ENCODE data around the gene NME4. TPM values are rescaled to one million over a fixed set of nuclear protein-coding genes. Genes with fewer than 3 reads are reported as not detected.

Gene NME4
- total and polyA plus RNA-seq, 10 of the 15 experiments (the other 5 are each of a cell fraction or from before 2014, with no cell fraction given), result 11.0 to 235 (median 97.7) TPM

DNA sequence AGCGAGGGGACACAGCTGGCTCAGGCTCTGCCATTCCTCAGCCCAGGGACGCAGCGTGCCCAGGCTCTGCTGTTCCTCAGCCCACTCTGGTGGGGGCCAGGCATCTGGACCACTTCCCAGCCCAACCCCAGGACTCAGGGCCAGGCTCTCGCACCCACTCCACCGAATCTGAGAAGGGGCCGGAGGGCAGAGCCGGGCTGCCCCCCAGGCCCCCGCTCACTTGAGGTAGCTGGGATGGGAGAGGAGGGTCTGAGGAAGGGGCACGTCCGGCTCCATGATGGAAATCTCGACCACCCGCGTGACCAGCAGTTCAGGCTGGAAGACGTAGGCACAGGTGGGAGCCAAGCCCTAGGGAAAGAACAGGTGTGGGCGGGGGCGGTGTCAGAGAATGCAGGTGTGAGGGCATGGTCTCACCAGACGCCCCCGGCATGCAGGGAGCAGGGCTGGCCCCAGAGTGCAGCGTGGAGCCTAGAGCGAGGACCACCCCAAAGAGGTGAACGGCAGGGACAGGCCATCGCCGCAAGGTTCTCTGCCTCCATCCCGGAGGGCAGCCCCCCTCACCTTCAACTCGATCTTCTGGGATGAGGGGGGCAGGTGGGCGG lies 20.1 kb upstream of the NME4 start:
- no peak overlapping the region for H3K4me3 ChIP-seq
- no peaks in the 10 kb centered on the region for H4K20me1 ChIP-seq (ENCODE audit: control insufficient read depth, insufficient read depth)
- H3K9ac ChIP-seq (ENCODE audit: control insufficient read depth, insufficient read depth, low read length), result no peak overlapping the region
- H3K36me3 ChIP-seq (ENCODE audit: control insufficient read depth in 2 of 2, insufficient read depth in 2 of 2, low read length in 1 of 2), result peaks cover 0 to 7% of the 10 kb centered on the region in 2 experiments; a peak in 3 of 4 replicates
- no peak overlapping the region for H2AFZ ChIP-seq (ENCODE audit: control insufficient read depth, low read depth, low read length)
- ChIA-PET RAD21 (ENCODE audit: unreplicated experiment) (no interaction called here), POLR2A (no interaction called here), SMC1A (ENCODE audit: uncharacterized antibody, unreplicated experiment) (no interaction called here), CTCF (no interaction called here)
- TF ChIP-seq IRF4 (IDR thresholded peaks at IDR 0.05; ENCODE audit: low read depth, low read length) (no peak), FOS (IDR thresholded peaks at IDR 0.05; ENCODE audit: borderline replicate concordance, extremely low read depth, insufficient read length) (no peak), CEBPB (IDR thresholded peaks at IDR 0.05; ENCODE audit: borderline replicate concordance in 1 of 2, low read depth in 2 of 2, low read length in 2 of 2) (no peak), TCF3 (IDR thresholded peaks at IDR 0.05; ENCODE audit: borderline replicate concordance, insufficient read depth, low read depth, low read length) (no peak), EP300 (IDR thresholded peaks at IDR 0.05; ENCODE audit: borderline replicate concordance in 1 of 2, control insufficient read depth in 1 of 2, low read depth in 2 of 2, low read length in 2 of 2) (no peak), EED (IDR thresholded peaks at IDR 0.05; ENCODE audit: low read depth) (no peak), NFYB (IDR thresholded peaks at IDR 0.05; ENCODE audit: insufficient read depth, low read depth, low read length) (no peak), ETV6 (conservative IDR thresholded peaks at IDR 0.05 in 1 of 2, IDR thresholded peaks at IDR 0.05 in 1 of 2; ENCODE audit: borderline replicate concordance in 1 of 2, low read depth in 1 of 2) (no peak), RCOR1 (conservative IDR thresholded peaks at IDR 0.05; ENCODE audit: low read depth, low read length) (no peak), POLR2A (IDR thresholded peaks at IDR 0.05; ENCODE audit: low read depth, low read length) (no peak)
- TF ChIP-seq, protein P1, sequence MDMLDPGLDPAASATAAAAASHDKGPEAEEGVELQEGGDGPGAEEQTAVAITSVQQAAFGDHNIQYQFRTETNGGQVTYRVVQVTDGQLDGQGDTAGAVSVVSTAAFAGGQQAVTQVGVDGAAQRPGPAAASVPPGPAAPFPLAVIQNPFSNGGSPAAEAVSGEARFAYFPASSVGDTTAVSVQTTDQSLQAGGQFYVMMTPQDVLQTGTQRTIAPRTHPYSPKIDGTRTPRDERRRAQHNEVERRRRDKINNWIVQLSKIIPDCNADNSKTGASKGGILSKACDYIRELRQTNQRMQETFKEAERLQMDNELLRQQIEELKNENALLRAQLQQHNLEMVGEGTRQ (IDR thresholded peaks at IDR 0.05; ENCODE audit: borderline replicate concordance, low read depth, low read length), result no peak
- WGBS (ENCODE audit: insufficient coverage, insufficient replicate concordance, low lambda C conversion rate, missing lambda C conversion rate), result 85% methylated on average over 26 of the region's 26 CpGs
- no peaks in the 10 kb centered on the region for H3K4me1 ChIP-seq (ENCODE audit: control insufficient read depth, insufficient read depth, low read length)
- H3K4me2 ChIP-seq (ENCODE audit: control insufficient read depth, insufficient read depth), result no peak overlapping the region
- ATAC-seq (no peak), FAIRE-seq (no peak), DNase-seq (ENCODE audit: low read depth, low spot score) (no peak)
- no peaks in the 10 kb centered on the region for H3K27me3 ChIP-seq (replicated peaks in 1 of 2; ENCODE audit: control insufficient read depth in 2 of 2, insufficient read depth in 2 of 2, low read length in 1 of 2)
- intact Hi-C loops (cut with micrococcal nuclease; ENCODE audit: unreplicated experiment) (no loop called here), in situ Hi-C loops (cut with MboI) (no loop called here)
- no TSS peak for BruUV-seq (replicated peaks)
- no peak overlapping the region for H3K27ac ChIP-seq (ENCODE audit: control insufficient read depth, insufficient read depth)
- no peaks in the 10 kb centered on the region for H3K9me3 ChIP-seq (replicated peaks; ENCODE audit: control insufficient read depth, insufficient read depth, low read length)
- H3K79me2 ChIP-seq (ENCODE audit: control insufficient read depth, insufficient read depth, low read length), result peaks cover 11% of the 10 kb centered on the region
